Liver (tissue), 9 donors: Measurements from ENCODE around the gene FAM20C. TPM values are rescaled to one million over a fixed set of nuclear protein-coding genes. Genes with fewer than 3 reads are reported as not detected.

Experiments used
- DNase-seq: peaks from one replicate; pipeline ENCODE4 v3.0.0-alpha.2; 2017; ENCODE audit warnings: low spot score
- H3K27ac ChIP-seq, 2 donors: one replicate each; pipeline ENCODE4 v1.7.0; 2013; ENCODE audit warnings: inconsistent platforms in 2 of 2, low read length in 2 of 2, control low read depth in 1 of 2, low read depth in 1 of 2, mild to moderate bottlenecking in 1 of 2
- H3K27me3 ChIP-seq, 4 donors: one replicate each; pipeline versions ENCODE4 v1.6.1 to v1.7.0; 2013; ENCODE audit warnings: low read length in 3 of 4, inconsistent platforms in 1 of 4, mild to moderate bottlenecking in 1 of 4, moderate library complexity in 1 of 4; ENCODE audit not compliant: control insufficient read depth in 4 of 4, insufficient read depth in 4 of 4
- H3K36me3 ChIP-seq, 4 donors: one replicate each; pipeline versions ENCODE4 v1.6.1 to v1.7.0; 2013; ENCODE audit warnings: low read length in 3 of 4, mild to moderate bottlenecking in 3 of 4, low read depth in 1 of 4, moderate library complexity in 1 of 4; ENCODE audit not compliant: control insufficient read depth in 4 of 4, insufficient read depth in 3 of 4
- H3K4me1 ChIP-seq, 4 donors: one replicate each; pipeline versions ENCODE4 v1.6.1 to v1.7.0; 2013; ENCODE audit warnings: low read length in 3 of 4, mild to moderate bottlenecking in 3 of 4, moderate library complexity in 1 of 4; ENCODE audit not compliant: control insufficient read depth in 4 of 4, insufficient read depth in 4 of 4
- H3K4me3 ChIP-seq, 3 donors: one replicate each; pipeline versions ENCODE4 v1.6.1 to v1.7.0; 2013; ENCODE audit warnings: low read length in 3 of 3, control low read depth in 1 of 3, low read depth in 1 of 3, mild to moderate bottlenecking in 1 of 3
- H3K9ac ChIP-seq, 2 donors: one replicate each; pipeline ENCODE4 v1.7.0; 2013; ENCODE audit warnings: low read length in 2 of 2, mild to moderate bottlenecking in 2 of 2, moderate library complexity in 2 of 2, control low read depth in 1 of 2, low read depth in 1 of 2
- H3K9me3 ChIP-seq, 4 donors: one replicate each; pipeline versions ENCODE4 v1.6.1 to v1.7.0; 2013; ENCODE audit warnings: low read length in 3 of 4; ENCODE audit not compliant: control insufficient read depth in 4 of 4
- ATF3 ChIP-seq: IDR thresholded peaks from 2 replicates; pipeline ENCODE4 v1.6.1; 2016; ENCODE audit warnings: antibody characterized with exemption
- EGR1 ChIP-seq, 2 donors: IDR thresholded peaks; 2 replicates each; pipeline ENCODE4 v1.6.1; 2016 to 2018; ENCODE audit warnings: antibody characterized with exemption in 2 of 2, low read depth in 2 of 2
- FOXA1 ChIP-seq: IDR thresholded peaks from 2 replicates; pipeline ENCODE4 v1.6.1; 2016; ENCODE audit warnings: antibody characterized with exemption
- FOXA2 ChIP-seq: IDR thresholded peaks from 2 replicates; pipeline ENCODE4 v1.6.1; 2016; ENCODE audit warnings: antibody characterized with exemption
- GABPA ChIP-seq, 2 donors: IDR thresholded peaks in 1 of 2; conservative IDR thresholded peaks in 1 of 2; 2 replicates each; pipeline ENCODE4 v1.6.1; 2016; ENCODE audit warnings: antibody characterized with exemption in 2 of 2, mild to moderate bottlenecking in 1 of 2, moderate library complexity in 1 of 2
- HNF4A ChIP-seq, 2 donors: conservative IDR thresholded peaks; 2 replicates each; pipeline ENCODE4 v1.6.1; 2016; ENCODE audit warnings: antibody characterized with exemption in 2 of 2, mild to moderate bottlenecking in 2 of 2
- HNF4G ChIP-seq: IDR thresholded peaks from 2 replicates; pipeline ENCODE4 v1.6.1; 2016; ENCODE audit warnings: antibody characterized with exemption
- JUND ChIP-seq, 2 donors: IDR thresholded peaks; 2 replicates each; pipeline ENCODE4 v1.6.1; 2016; ENCODE audit warnings: antibody characterized with exemption in 2 of 2
- NR2F2 ChIP-seq: IDR thresholded peaks from 2 replicates; pipeline ENCODE4 v1.6.1; 2016; ENCODE audit warnings: antibody characterized with exemption
- RAD21 ChIP-seq, 2 donors: IDR thresholded peaks; 2 replicates each; pipeline ENCODE4 v1.6.1; 2016; ENCODE audit warnings: antibody characterized with exemption in 2 of 2, mild to moderate bottlenecking in 2 of 2
- RXRA ChIP-seq, 2 donors: IDR thresholded peaks; 2 replicates each; pipeline ENCODE4 v1.6.1; 2017 to 2018; ENCODE audit warnings: antibody characterized with exemption in 2 of 2, mild to moderate bottlenecking in 1 of 2
- YY1 ChIP-seq: IDR thresholded peaks from 2 replicates; pipeline ENCODE4 v1.6.1; 2016; ENCODE audit warnings: antibody characterized with exemption, mild to moderate bottlenecking
- ZBTB33 ChIP-seq: IDR thresholded peaks from 2 replicates; pipeline ENCODE4 v1.6.1; 2016; ENCODE audit warnings: antibody characterized with exemption
- WGBS: extraction: QIAGEN DNeasy Blood & Tissue Kit; methylation state at CpG from one replicate; pipeline ENCODE4 v1.1.7; 2013; 5-methylcytosine and 5-hydroxymethylcytosine counted together
- polyA plus RNA-seq, 2 donors: library from polyadenylated mRNA; stranded (reverse) in 1 of 2; unstranded in 1 of 2; fragments of 200-250 nt in 1 of 2; fragments of >200 nt in 1 of 2; fragmentation: Nextera tagmentation in 1 of 2; extraction: Ambion mirVana in 1 of 2; gene quantifications; one replicate each; pipeline versions ENCODE4 v1.2.1 to v1.2.3, GENCODE V29; 2013 to 2015
- total RNA-seq, 2 donors: library from RNA; depleted of rRNA; stranded (reverse); fragments of >200 nt; gene quantifications; one replicate each; pipeline ENCODE4 v1.2.3, GENCODE V29; 2014
- TF ChIP-seq, protein P1 (sequence below): IDR thresholded peaks from 2 replicates; pipeline ENCODE4 v1.6.1; 2016; ENCODE audit warnings: antibody characterized with exemption, mild to moderate bottlenecking
- TF ChIP-seq, protein P2 (sequence below): fragments of 150-350 bp; IDR thresholded peaks from 2 replicates; pipeline ENCODE4 v1.5.1; 2017; ENCODE audit warnings: improper control_type of control experiment, low read depth, low read length; ENCODE audit not compliant: missing input control
- donor health status: healthy.
- donor health status: healthy.
- donor health status: healthy.
- donor health status: healthy.
- donor health status: healthy.

FAM20C gene
- total and polyA plus RNA-seq, 4 donors = 13.4 to 40.4 (median 31.5) TPM

DNA sequence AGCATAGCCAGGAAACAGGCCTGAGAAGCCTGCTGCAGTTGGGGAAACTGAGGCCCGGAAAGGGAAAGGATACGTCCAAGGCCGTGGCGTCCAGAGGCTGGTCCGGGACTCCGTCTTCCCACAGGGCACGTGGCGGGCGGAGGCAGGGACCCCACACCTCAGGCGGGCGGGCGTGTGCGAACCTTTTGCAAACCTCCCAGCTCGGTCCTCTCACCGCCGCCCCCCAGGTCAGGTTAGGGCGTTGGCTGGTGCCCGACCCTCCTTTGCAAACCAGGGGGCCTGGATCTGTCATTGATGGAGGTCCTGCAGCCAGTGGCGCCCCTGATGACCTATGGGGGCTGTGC lies 19.3 kb downstream of the FAM20C start:
- TF ChIP-seq, protein P1, sequence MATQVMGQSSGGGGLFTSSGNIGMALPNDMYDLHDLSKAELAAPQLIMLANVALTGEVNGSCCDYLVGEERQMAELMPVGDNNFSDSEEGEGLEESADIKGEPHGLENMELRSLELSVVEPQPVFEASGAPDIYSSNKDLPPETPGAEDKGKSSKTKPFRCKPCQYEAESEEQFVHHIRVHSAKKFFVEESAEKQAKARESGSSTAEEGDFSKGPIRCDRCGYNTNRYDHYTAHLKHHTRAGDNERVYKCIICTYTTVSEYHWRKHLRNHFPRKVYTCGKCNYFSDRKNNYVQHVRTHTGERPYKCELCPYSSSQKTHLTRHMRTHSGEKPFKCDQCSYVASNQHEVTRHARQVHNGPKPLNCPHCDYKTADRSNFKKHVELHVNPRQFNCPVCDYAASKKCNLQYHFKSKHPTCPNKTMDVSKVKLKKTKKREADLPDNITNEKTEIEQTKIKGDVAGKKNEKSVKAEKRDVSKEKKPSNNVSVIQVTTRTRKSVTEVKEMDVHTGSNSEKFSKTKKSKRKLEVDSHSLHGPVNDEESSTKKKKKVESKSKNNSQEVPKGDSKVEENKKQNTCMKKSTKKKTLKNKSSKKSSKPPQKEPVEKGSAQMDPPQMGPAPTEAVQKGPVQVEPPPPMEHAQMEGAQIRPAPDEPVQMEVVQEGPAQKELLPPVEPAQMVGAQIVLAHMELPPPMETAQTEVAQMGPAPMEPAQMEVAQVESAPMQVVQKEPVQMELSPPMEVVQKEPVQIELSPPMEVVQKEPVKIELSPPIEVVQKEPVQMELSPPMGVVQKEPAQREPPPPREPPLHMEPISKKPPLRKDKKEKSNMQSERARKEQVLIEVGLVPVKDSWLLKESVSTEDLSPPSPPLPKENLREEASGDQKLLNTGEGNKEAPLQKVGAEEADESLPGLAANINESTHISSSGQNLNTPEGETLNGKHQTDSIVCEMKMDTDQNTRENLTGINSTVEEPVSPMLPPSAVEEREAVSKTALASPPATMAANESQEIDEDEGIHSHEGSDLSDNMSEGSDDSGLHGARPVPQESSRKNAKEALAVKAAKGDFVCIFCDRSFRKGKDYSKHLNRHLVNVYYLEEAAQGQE = no peak
- TF ChIP-seq NR2F2 (no peak), ATF3 (no peak), HNF4A (conservative IDR thresholded peaks at IDR 0.05) (no peak), EGR1 (IDR thresholded peaks at IDR 0.05; ENCODE audit: low read depth in 2 of 2) (no peak), YY1 (no peak), FOXA1 (no peak), GABPA (IDR thresholded peaks at IDR 0.05 in 1 of 2, conservative IDR thresholded peaks at IDR 0.05 in 1 of 2) (no peak), JUND (IDR thresholded peaks at IDR 0.05) (no peak), RAD21 (IDR thresholded peaks at IDR 0.05) (no peak), FOXA2 (no peak), RXRA (IDR thresholded peaks at IDR 0.05) (no peak)
- WGBS = 95% methylated on average over 19 of the region's 19 CpGs
- no peak for DNase-seq

DNA sequence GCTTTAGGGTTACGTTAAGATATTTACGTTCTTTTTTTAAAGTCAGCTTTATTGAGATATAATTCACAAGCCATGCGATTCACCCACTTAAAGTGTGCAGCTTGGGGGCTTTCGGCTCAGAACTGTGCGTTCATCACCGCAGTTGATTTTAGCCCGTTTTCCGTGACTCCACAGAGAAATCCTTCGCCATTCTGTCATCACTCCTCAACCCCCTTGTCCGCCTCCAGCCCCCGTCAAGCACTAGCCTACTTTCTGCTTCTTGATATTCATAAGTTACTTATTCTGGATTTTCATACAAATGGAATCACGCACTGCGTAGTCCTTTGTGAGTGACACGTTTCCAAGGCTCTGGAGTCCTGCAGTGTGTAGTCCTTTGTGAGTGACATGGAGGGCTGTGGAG lies 20.4 kb downstream of the FAM20C start:
- TF ChIP-seq ZBTB33 (no peak), NR2F2 (no peak), HNF4G (no peak), FOXA2 (no peak)
- TF ChIP-seq, protein P2, sequence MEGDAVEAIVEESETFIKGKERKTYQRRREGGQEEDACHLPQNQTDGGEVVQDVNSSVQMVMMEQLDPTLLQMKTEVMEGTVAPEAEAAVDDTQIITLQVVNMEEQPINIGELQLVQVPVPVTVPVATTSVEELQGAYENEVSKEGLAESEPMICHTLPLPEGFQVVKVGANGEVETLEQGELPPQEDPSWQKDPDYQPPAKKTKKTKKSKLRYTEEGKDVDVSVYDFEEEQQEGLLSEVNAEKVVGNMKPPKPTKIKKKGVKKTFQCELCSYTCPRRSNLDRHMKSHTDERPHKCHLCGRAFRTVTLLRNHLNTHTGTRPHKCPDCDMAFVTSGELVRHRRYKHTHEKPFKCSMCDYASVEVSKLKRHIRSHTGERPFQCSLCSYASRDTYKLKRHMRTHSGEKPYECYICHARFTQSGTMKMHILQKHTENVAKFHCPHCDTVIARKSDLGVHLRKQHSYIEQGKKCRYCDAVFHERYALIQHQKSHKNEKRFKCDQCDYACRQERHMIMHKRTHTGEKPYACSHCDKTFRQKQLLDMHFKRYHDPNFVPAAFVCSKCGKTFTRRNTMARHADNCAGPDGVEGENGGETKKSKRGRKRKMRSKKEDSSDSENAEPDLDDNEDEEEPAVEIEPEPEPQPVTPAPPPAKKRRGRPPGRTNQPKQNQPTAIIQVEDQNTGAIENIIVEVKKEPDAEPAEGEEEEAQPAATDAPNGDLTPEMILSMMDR = no peak
- 98% methylated on average over 14 of the region's 14 CpGs for WGBS

More for the DNA sequence above, 19.3 kb downstream of the FAM20C start:
- no peaks in the 10 kb centered on the region for H3K9me3 ChIP-seq
- no peak overlapping the region for H3K27ac ChIP-seq
- H3K36me3 ChIP-seq = peaks cover 8 to 32% (median 9%) of the 10 kb centered on the region in 4 donors
- H3K9ac ChIP-seq = no peak overlapping the region
- H3K4me1 ChIP-seq = peaks cover 3 to 20% (median 12%) of the 10 kb centered on the region in 4 donors
- no peaks in the 10 kb centered on the region for H3K27me3 ChIP-seq
- no peak overlapping the region for H3K4me3 ChIP-seq

More for the DNA sequence above, 20.4 kb downstream of the FAM20C start:
- H3K4me3 ChIP-seq = no peak overlapping the region
- H3K9me3 ChIP-seq = no peaks in the 10 kb centered on the region
- H3K4me1 ChIP-seq = peaks cover 10 to 31% (median 18%) of the 10 kb centered on the region in 4 donors
- no peak overlapping the region for H3K9ac ChIP-seq
- no peaks in the 10 kb centered on the region for H3K27me3 ChIP-seq
- no peak for DNase-seq
- H3K36me3 ChIP-seq = peaks cover 8 to 32% (median 10%) of the 10 kb centered on the region in 4 donors
- H3K27ac ChIP-seq = no peak overlapping the region
